ENCODE results near the gene PALLD. TPM values are rescaled to one million over a fixed set of nuclear protein-coding genes. Genes with fewer than 3 reads are reported as not detected.

PALLD gene
- total RNA-seq, 4 donors from 2014 or later, result 60.2 to 437 (median 118) TPM

GRCh38 chr4:168866635-168867034 lies 369.8 kb downstream of the PALLD start:
- H3K4me1 ChIP-seq, result peaks cover 3 to 46% (median 18%) of the 10 kb centered on the region in 3 donors
- TF ChIP-seq CTCF (IDR thresholded peaks at IDR 0.05) (no peak), POLR2A (IDR thresholded peaks at IDR 0.05) (no peak)
- DNase-seq, result no peak

GRCh38 chr4:168867128-168867527 lies 370.3 kb downstream of the PALLD start:
- H3K27me3 ChIP-seq, result no peaks in the 10 kb centered on the region
- H3K36me3 ChIP-seq, result peaks cover 0 to 17% (median 0%) of the 10 kb centered on the region in 3 donors
- peaks cover 3 to 51% (median 18%) of the 10 kb centered on the region in 3 donors for H3K4me1 ChIP-seq
- intact Hi-C loops (cut with DNase I), result no loop called here
- peak overlapping the region in 2 of 4 donors; percentile 13 to 75 for H3K27ac ChIP-seq
- WGBS, 2 donors, result 88 to 90% methylated on average over 2 of the region's 2 CpGs
- TF ChIP-seq CTCF (IDR thresholded peaks at IDR 0.05), result no peak
- no peak for TF ChIP-seq POLR2A (IDR thresholded peaks at IDR 0.05)
- H3K4me3 ChIP-seq, result no peak overlapping the region
- no peak for DNase-seq
- H3K9me3 ChIP-seq, result no peaks in the 10 kb centered on the region

More at GRCh38 chr4:168866635-168867034, 369.8 kb downstream of the PALLD start:
- no peak overlapping the region for H3K4me3 ChIP-seq
- peaks cover 0 to 13% (median 0%) of the 10 kb centered on the region in 3 donors for H3K36me3 ChIP-seq
- H3K27me3 ChIP-seq, result no peaks in the 10 kb centered on the region
- no peaks in the 10 kb centered on the region for H3K9me3 ChIP-seq
- 87 to 95% methylated on average over 4 of the region's 4 CpGs for WGBS, 2 donors
- H3K27ac ChIP-seq, result peak overlapping the region in 1 of 4 donors; percentile 13
- intact Hi-C loops (cut with DNase I), result no loop called here

GRCh38 chr4:168868044-168868781 lies 371.4 kb downstream of the PALLD start:
- Histone ChIP-seq H3K4me3 (no peak overlapping the region), H3K27ac (peak overlapping the region; percentile 60 to 78 (median 75)), H3K9me3 (no peaks in the 10 kb centered on the region), H3K4me1 (peaks cover 3 to 53% (median 18%) of the 10 kb centered on the region in 3 donors), H3K27me3 (no peaks in the 10 kb centered on the region), H3K36me3 (peaks cover 0 to 17% (median 0%) of the 10 kb centered on the region in 3 donors)
- 42 to 45% methylated on average over 5 of the region's 5 CpGs for WGBS, 2 donors
- no peak for TF ChIP-seq POLR2A (IDR thresholded peaks at IDR 0.05)
- TF ChIP-seq CTCF (IDR thresholded peaks at IDR 0.05), result no peak
- intact Hi-C loops (cut with DNase I), result no loop called here
- no peak for DNase-seq

GRCh38 chr4:168868802-168869201 lies 371.9 kb downstream of the PALLD start:
- no peaks in the 10 kb centered on the region for H3K9me3 ChIP-seq
- TF ChIP-seq CTCF (IDR thresholded peaks at IDR 0.05) (no peak), POLR2A (IDR thresholded peaks at IDR 0.05) (no peak)
- no peaks in the 10 kb centered on the region for H3K27me3 ChIP-seq
- peak overlapping the region; percentile 60 to 78 (median 75) for H3K27ac ChIP-seq
- no peak for DNase-seq
- 53 to 58% methylated on average over 5 of the region's 5 CpGs for WGBS, 2 donors
- no peak overlapping the region for H3K4me3 ChIP-seq
- H3K36me3 ChIP-seq, result peaks cover 0 to 23% (median 0%) of the 10 kb centered on the region in 3 donors
- intact Hi-C loops (cut with DNase I), result no loop called here
- peaks cover 3 to 53% (median 18%) of the 10 kb centered on the region in 3 donors for H3K4me1 ChIP-seq

GRCh38 chr4:168870004-168870403 lies 373.2 kb downstream of the PALLD start:
- Histone ChIP-seq H3K36me3 (peaks cover 0 to 25% (median 0%) of the 10 kb centered on the region in 3 donors), H3K4me1 (peaks cover 3 to 45% (median 17%) of the 10 kb centered on the region in 3 donors), H3K27ac (no peak overlapping the region), H3K4me3 (no peak overlapping the region), H3K9me3 (no peaks in the 10 kb centered on the region), H3K27me3 (no peaks in the 10 kb centered on the region)
- intact Hi-C loops (cut with DNase I), result no loop called here
- TF ChIP-seq POLR2A (IDR thresholded peaks at IDR 0.05) (no peak), CTCF (IDR thresholded peaks at IDR 0.05) (no peak)
- DNase-seq, result no peak
- WGBS, 2 donors, result 84 to 87% methylated on average over 1 of the region's 1 CpG

Measured in esophagus squamous epithelium (tissue), 5 donors.